Measurements from ENCODE around the gene EMC1. TPM values are rescaled to one million over a fixed set of nuclear protein-coding genes. Genes with fewer than 3 reads are reported as not detected.

EMC1 gene
- total and polyA plus RNA-seq, 2 donors (not counting 1 experiment from before 2014, with no cell fraction given), result 25.8 to 45.5 TPM

DNA sequence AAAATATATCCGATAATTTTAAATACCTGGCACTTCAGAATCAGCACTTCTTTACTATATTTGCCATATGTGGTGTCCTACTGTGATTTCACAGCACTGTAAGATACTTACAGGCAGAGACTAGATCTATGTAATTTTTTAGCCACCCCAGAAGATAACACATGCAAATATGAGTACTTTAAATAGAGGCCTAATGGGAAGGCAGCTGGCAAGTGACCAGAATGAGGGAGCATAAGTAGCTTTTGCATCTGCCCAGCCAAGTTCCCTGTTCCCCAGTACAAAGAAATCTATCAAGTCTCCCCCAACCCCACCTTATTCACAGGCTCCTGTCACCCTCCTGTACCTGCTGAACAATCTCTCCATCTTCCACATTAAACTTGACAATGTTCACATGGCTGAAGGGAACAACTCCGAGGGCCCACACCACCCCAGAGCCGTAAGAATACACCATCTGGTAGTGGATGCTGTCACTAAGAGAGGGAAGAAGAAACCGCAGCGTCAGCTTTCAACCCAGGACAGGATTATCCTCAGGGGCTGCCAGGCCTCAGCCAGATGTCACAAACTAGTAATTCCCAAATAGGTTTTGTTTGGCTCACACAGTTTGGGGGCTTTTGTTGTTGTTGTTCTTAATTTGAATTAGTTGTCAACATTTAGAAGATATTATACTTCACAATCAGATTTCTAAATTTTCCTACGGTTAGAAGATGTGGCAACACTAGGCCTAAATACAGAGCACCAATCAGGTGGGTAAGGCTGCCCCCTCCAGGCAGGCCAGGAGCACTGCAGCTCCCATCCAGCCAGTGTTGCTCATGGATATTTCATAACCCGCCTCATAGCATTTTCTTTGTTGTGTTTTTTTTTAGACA, 10.4 kb downstream of the EMC1 start:
- peaks cover 4 to 79% of the 10 kb centered on the region in 2 experiments for H3K36me3 ChIP-seq (replicated peaks in 1 of 2; ENCODE audit: control extremely low read depth in 1 of 2, control insufficient read depth in 1 of 2, extremely low read depth in 1 of 2, insufficient read depth in 2 of 2, low read length in 1 of 2)
- no peak overlapping the region for H2AFZ ChIP-seq (ENCODE audit: insufficient read depth, low read depth, low read length, poor library complexity, severe bottlenecking)
- H3K9ac ChIP-seq (ENCODE audit: low read length), result no peak overlapping the region
- intact Hi-C loops (cut with micrococcal nuclease), result loop anchor here (1.0 to 2.0 kb wide), 4 partner anchors 10 to 412 kb away; partner anchors contain the start of genes EMC1, MRTO4 and UBR4
- Mint-ChIP-seq H3K27ac (no peak overlapping the region), H3K27me3 (no peaks in the 10 kb centered on the region), H3K4me3 (no peak overlapping the region), H3K9me3 (ENCODE audit: insufficient read depth) (no peaks in the 10 kb centered on the region), H3K4me1 (no peaks in the 10 kb centered on the region)
- peak; percentile 69 for DNase-seq
- ChIA-PET POLR2A (interaction anchor here (0.5 kb wide), 1 partner anchor 585 kb away, joined by 7 read pairs; no protein-coding TSS in a partner anchor), CTCF (interaction anchor here (0.6 to 3.2 kb wide), 20 partner anchors 9 to 1685 kb away, joined by 3 to 15 read pairs (median 4); no protein-coding TSS in a partner anchor)
- no peak overlapping the region for H3K27ac ChIP-seq (ENCODE audit: low read length in 2 of 2)
- WGBS (ENCODE audit: insufficient coverage), result 69% methylated on average over 4 of the region's 7 CpGs
- H4K20me1 ChIP-seq (ENCODE audit: control insufficient read depth, insufficient read depth, low read length, poor library complexity, severe bottlenecking), result no peaks in the 10 kb centered on the region
- no peak overlapping the region for H3K4me2 ChIP-seq (replicated peaks; ENCODE audit: low read depth, low read length, poor library complexity, severe bottlenecking)
- ATAC-seq (ENCODE audit: low read depth), result peak; percentile 94
- TF ChIP-seq CTCF (IDR thresholded peaks at IDR 0.05), result peak; percentile 95
- TF ChIP-seq EZH2 (IDR thresholded peaks at IDR 0.05; ENCODE audit: borderline replicate concordance, insufficient read depth, low read depth, low read length, poor library complexity, severe bottlenecking), result no peak
- H3K9me3 ChIP-seq (ENCODE audit: control extremely low read depth in 1 of 3, control insufficient read depth in 2 of 3, insufficient read depth in 1 of 3, low read length in 2 of 3), result no peaks in the 10 kb centered on the region
- no peaks in the 10 kb centered on the region for H3K27me3 ChIP-seq (replicated peaks in 1 of 4; ENCODE audit: control extremely low read depth in 1 of 4, control insufficient read depth in 3 of 4, insufficient read depth in 4 of 4, low read length in 3 of 4)
- H3K4me3 ChIP-seq (ENCODE audit: control extremely low read depth in 1 of 5, extremely low read depth in 1 of 5, insufficient read depth in 1 of 5, low read depth in 2 of 5, low read length in 4 of 5), result no peak overlapping the region
- no peaks in the 10 kb centered on the region for H3K4me1 ChIP-seq (ENCODE audit: control insufficient read depth in 2 of 2, insufficient read depth in 2 of 2, low read length in 2 of 2)
- peaks cover 6% of the 10 kb centered on the region for H3K79me2 ChIP-seq (ENCODE audit: control insufficient read depth, insufficient read depth, low read length)

DNA sequence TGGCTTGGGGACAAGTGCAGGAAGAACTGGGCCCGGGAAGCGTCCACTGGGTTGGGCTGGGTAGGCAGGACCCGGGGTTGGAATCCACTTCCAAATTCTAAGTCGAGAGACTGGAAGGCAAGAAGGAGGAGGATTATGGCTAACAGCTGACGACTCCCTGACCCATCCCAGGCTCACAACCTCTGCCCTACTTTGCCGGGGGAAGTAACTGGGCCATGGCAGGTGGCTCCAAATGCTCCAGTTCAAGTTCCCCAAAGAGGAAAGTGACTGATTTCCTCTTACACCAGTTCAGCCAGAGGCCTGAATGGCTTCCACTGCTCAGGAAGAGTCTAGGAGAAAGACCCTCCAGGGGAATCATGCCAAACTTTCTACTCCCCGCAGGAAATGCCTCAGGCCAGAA, 11.4 kb downstream of the EMC1 start:
- no peaks in the 10 kb centered on the region for H4K20me1 ChIP-seq (ENCODE audit: control insufficient read depth, insufficient read depth, low read length, poor library complexity, severe bottlenecking)
- H3K27me3 ChIP-seq (replicated peaks in 1 of 4; ENCODE audit: control extremely low read depth in 1 of 4, control insufficient read depth in 3 of 4, insufficient read depth in 4 of 4, low read length in 3 of 4), result no peaks in the 10 kb centered on the region
- 95% methylated on average over 4 of the region's 7 CpGs for WGBS (ENCODE audit: insufficient coverage)
- ChIA-PET POLR2A (no interaction called here), CTCF (interaction anchor here (1.0 to 3.2 kb wide), 3 partner anchors 13 to 32 kb away, joined by 3 to 15 read pairs (median 4); no protein-coding TSS in a partner anchor)
- Mint-ChIP-seq H3K4me1 (no peaks in the 10 kb centered on the region), H3K9me3 (ENCODE audit: insufficient read depth) (no peaks in the 10 kb centered on the region), H3K27ac (no peak overlapping the region), H3K4me3 (no peak overlapping the region), H3K27me3 (no peaks in the 10 kb centered on the region)
- no peak for DNase-seq
- peaks cover 4 to 82% of the 10 kb centered on the region in 2 experiments for H3K36me3 ChIP-seq (replicated peaks in 1 of 2; ENCODE audit: control extremely low read depth in 1 of 2, control insufficient read depth in 1 of 2, extremely low read depth in 1 of 2, insufficient read depth in 2 of 2, low read length in 1 of 2)
- no peak for ATAC-seq (ENCODE audit: low read depth)
- H3K9ac ChIP-seq (ENCODE audit: low read length), result no peak overlapping the region
- no peak overlapping the region for H2AFZ ChIP-seq (ENCODE audit: insufficient read depth, low read depth, low read length, poor library complexity, severe bottlenecking)
- TF ChIP-seq CTCF (IDR thresholded peaks at IDR 0.05) (no peak), EZH2 (IDR thresholded peaks at IDR 0.05; ENCODE audit: borderline replicate concordance, insufficient read depth, low read depth, low read length, poor library complexity, severe bottlenecking) (no peak)
- peaks cover 7% of the 10 kb centered on the region for H3K79me2 ChIP-seq (ENCODE audit: control insufficient read depth, insufficient read depth, low read length)
- no peak overlapping the region for H3K4me3 ChIP-seq (ENCODE audit: control extremely low read depth in 1 of 5, extremely low read depth in 1 of 5, insufficient read depth in 1 of 5, low read depth in 2 of 5, low read length in 4 of 5)
- H3K27ac ChIP-seq (ENCODE audit: low read length in 2 of 2), result no peak overlapping the region
- no peaks in the 10 kb centered on the region for H3K9me3 ChIP-seq (ENCODE audit: control extremely low read depth in 1 of 3, control insufficient read depth in 2 of 3, insufficient read depth in 1 of 3, low read length in 2 of 3)
- intact Hi-C loops (cut with micrococcal nuclease), result loop anchor here (2.0 kb wide), 1 partner anchor 413 kb away; no protein-coding TSS in a partner anchor
- no peak overlapping the region for H3K4me2 ChIP-seq (replicated peaks; ENCODE audit: low read depth, low read length, poor library complexity, severe bottlenecking)
- H3K4me1 ChIP-seq (ENCODE audit: control insufficient read depth in 2 of 2, insufficient read depth in 2 of 2, low read length in 2 of 2), result no peaks in the 10 kb centered on the region

Measured in B cell (primary cell).